ENCODE data around the gene BICRA.
"Not testable (repeated sequence)": the region's sequence is repeated elsewhere in the genome, so short reads cannot be mapped to it uniquely, and the experiment has no call there.

Gene BICRA

GRCh38 chr19:47694466-47695273 lies 85.7 kb downstream of the BICRA start:
- no peak for DNase-seq (ENCODE audit: low spot score)

GRCh38 chr19:47695533-47696262 lies 86.8 kb downstream of the BICRA start:
- DNase-seq (ENCODE audit: low spot score), result no peak

GRCh38 chr19:47696635-47697034 lies 87.7 kb downstream of the BICRA start:
- DNase-seq (ENCODE audit: low spot score), result no peak

- DNase-seq (ENCODE audit: low spot score), result peak; percentile 46
Observed at GRCh38 chr19:47697863-47698609, 89.1 kb downstream of the BICRA start.

- no peak for DNase-seq (ENCODE audit: low spot score)
Observed at GRCh38 chr19:47698631-47699359, 89.9 kb downstream of the BICRA start.

- DNase-seq (ENCODE audit: low spot score), result peak; percentile 28
Observed at GRCh38 chr19:47699360-47699917, 90.5 kb downstream of the BICRA start.

GRCh38 chr19:47700934-47701716 lies 92.2 kb downstream of the BICRA start:
- no peak for DNase-seq (ENCODE audit: low spot score)

DNA sequence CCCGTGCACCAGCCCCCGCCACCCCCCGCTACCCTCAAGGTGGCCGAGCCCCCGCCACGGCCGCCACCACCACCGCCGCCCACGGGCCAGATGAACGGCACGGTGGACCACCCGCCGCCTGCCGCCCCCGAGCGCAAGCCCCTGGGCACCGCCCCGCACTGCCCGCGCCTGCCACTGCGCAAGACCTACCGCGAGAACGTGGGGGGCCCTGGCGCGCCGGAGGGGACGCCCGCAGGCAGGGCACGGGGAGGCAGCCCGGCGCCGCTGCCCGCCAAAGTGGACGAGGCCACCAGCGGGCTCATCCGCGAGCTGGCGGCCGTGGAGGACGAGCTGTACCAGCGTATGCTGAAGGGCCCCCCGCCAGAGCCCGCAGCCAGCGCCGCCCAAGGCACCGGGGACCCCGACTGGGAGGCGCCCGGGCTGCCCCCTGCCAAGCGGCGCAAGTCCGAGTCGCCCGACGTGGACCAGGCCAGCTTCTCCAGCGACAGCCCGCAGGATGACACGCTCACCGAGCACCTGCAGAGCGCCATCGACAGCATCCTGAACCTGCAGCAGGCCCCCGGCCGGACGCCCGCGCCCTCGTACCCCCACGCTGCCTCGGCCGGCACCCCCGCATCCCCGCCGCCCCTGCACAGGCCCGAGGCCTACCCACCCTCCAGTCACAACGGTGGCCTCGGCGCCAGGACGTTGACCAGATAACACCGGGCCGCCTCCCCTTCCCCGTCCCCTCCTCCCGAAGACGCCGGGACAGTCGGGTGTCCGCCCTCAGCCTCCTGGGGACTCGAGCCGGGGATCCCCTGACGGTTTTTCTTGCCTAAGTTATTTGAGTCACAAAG lies 93.0 kb downstream of the BICRA start:
- DNase-seq (ENCODE audit: low spot score), result no peak

DNA sequence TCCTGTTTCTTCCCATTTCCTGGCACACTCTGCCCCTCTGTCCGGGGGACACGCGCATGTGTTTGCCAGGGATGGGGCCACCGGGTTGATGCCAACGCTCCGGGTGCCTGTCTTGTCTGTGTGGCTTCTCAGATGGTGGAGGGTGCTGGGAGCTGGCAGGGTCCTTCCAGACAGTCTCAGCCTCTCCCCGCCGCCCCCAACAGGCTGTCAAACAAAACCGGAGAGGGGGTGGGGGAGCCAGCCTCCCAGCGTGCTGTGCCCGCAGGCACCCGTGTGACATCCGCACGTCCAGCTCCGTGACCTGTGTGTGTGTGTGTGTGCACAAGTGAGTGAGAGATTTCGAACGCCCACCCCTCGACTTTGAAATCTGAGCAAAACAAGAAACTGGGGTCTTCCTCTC lies 93.7 kb downstream of the BICRA start:
- DNase-seq (ENCODE audit: low spot score), result no peak

- no peak for DNase-seq (ENCODE audit: low spot score)
Observed at GRCh38 chr19:47703301-47703700, 94.4 kb downstream of the BICRA start.

DNA sequence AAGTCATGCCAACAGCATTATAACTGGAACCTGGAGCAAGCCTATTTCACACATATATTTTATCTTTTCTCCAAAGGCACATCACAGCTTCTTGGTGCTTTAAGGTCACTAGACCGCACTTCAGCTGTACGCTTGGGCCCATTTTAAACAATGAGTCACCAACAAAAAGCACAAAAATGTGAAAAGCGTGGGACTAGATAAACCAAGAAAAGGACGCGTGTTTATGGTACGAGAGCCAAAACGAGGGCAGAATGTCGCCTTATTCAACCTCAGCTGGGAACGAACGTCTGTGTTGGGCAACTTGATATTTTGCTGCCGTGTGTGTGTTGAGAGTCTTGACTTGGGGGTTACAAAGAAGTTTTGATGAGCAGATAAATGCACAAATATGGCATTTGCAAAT lies 95.1 kb downstream of the BICRA start:
- no peak for DNase-seq (ENCODE audit: low spot score)

DNA sequence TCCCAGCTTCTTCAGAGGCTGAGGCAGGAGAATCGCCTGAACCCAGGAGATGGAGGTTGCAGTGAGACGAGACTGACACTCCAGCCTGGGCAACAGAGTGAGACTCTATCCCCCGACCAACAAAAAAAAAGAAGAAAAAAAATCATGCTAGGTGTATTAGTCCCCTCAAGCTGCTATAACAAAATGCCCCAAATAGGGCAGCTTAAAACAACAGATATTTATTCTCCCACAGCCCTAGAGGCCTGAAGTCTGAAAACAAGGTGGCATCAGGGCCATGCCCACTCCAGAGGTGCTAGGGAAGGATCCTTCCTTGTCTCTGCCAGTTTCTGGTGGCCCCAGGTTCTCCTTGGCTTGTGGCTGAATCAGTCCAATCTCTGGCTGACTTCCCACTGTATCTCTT lies 95.7 kb downstream of the BICRA start:
- DNase-seq (ENCODE audit: low spot score), result no peak

DNA sequence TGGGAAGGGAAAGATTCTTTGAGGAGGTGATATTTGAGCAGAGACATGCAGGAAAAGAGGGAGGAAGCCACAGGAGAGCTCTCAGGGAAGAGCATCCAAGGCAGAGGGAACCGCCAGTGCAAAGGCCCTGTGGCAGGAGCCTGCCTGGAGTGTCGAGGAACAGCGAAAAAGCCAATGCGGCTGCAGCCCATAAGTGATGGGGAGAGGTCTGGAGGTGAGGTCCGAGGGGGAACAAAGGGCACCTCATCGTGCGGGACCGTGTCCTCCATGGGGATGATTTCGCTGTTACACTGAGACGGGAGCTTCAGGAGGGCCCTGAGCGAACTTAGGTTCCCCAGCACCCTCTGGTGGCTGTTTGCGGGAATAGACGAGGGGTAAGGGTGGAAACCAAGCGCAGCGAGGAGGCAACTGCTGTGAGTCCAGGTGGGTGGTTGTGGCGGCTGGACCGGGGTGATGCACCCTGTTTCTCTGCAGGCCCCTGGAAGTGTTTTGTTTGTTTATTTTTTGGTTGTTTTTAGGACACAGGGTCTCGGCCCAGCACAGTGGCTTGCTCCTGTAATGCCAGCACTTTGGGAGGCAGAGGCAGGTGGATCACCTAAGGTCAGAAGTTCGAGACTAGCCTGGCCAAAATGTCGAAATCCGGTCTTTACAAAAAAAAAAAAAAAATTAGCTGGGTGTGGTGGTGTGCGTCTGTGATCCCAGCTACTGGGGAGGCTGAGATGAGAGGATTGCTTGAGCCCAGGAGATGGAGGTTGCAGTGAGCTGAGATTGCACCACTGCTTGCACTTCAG lies 98.4 kb downstream of the BICRA start:
- DNase-seq (ENCODE audit: low spot score), result peak; percentile 71

- DNase-seq (ENCODE audit: low spot score), result no peak
Observed at GRCh38 chr19:47711652-47712242, 102.8 kb downstream of the BICRA start.

GRCh38 chr19:47713046-47714021 lies 104.4 kb downstream of the BICRA start, which contains the start of gene EHD2:
EHD2 (plus strand) TSS chr19:47713422; CDS start chr19:47716613, 3,191 bp downstream.
- peak; percentile 20 for DNase-seq (ENCODE audit: low spot score)

GRCh38 chr19:47714339-47714738 lies 105.4 kb downstream of the BICRA start:
- DNase-seq (ENCODE audit: low spot score), result no peak

DNA sequence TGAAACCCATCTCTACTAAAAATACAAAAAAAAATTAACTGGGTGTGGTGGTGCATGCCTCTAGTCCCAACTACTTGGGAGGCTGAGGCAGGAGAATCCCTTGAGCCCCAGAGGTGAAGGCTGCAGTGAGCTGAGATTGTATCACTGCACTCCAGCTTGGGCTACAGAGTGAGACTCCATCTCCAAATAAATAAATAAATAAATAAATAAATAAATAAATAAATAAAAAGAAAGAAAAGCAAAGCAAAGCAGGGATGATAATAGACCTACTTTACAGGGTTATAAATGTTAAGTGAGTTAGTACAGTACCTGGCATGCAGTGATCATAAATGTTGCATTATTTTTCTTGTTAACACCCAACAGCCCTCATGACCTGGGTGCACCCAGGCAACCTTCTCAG lies 105.9 kb downstream of the BICRA start:
- not testable (repeated sequence) for DNase-seq (ENCODE audit: low spot score)

All from CD4-positive, alpha-beta T cell treated with Interleukin-15 for 4 hours (primary cell).